Fibroblast of the aortic adventitia (primary cell): ENCODE measurements around the gene MED12L. TPM values are rescaled to one million over a fixed set of nuclear protein-coding genes. Genes with fewer than 3 reads are reported as not detected.
A peak's percentile ranks its signal among the peaks of the same experiment; 100 is the strongest.

ENCODE experiments used
- DNase-seq: peaks from one replicate; pipeline ENCODE4 v3.0.0-alpha.2; 2010; ENCODE audit warnings: low read depth
- H3K4me3 ChIP-seq: 2 replicates; pipeline ENCODE4 v1.5.1; 2011; ENCODE audit warnings: low read depth, mild to moderate bottlenecking, control low read depth, low read length, moderate library complexity
- CTCF ChIP-seq: IDR thresholded peaks from 2 replicates; pipeline ENCODE4 v1.5.1; 2011; ENCODE audit warnings: mild to moderate bottlenecking, low read length, control low read depth, inconsistent platforms; ENCODE audit not compliant: insufficient read depth
- total RNA-seq: library from RNA; depleted of rRNA; stranded (reverse); fragments of >200 nt; gene quantifications from 2 replicates; pipeline ENCODE4 v1.2.3, GENCODE V29; 2012; ENCODE audit warnings: low replicate concordance

MED12L gene
- total RNA-seq, 1 donor, result 0.72 TPM

GRCh38 chr3:151290673-151291072, 205.2 kb downstream of the MED12L start:
- peak; percentile 65 for TF ChIP-seq CTCF
- no peak overlapping the region for H3K4me3 ChIP-seq
- peak; percentile 79 for DNase-seq

GRCh38 chr3:151293127-151293526, 207.7 kb downstream of the MED12L start:
- TF ChIP-seq CTCF, result no peak
- no peak overlapping the region for H3K4me3 ChIP-seq
- no peak for DNase-seq

- no peak overlapping the region for H3K4me3 ChIP-seq
- TF ChIP-seq CTCF, result no peak
- DNase-seq, result no peak
Observed at GRCh38 chr3:151296226-151296625, 210.8 kb downstream of the MED12L start.

- TF ChIP-seq CTCF, result no peak
- DNase-seq, result no peak
- H3K4me3 ChIP-seq, result no peak overlapping the region
Observed at GRCh38 chr3:151297429-151297828, 212.0 kb downstream of the MED12L start.

- no peak for TF ChIP-seq CTCF
- H3K4me3 ChIP-seq, result no peak overlapping the region
- DNase-seq, result no peak
Observed at GRCh38 chr3:151299006-151299405, 213.5 kb downstream of the MED12L start.

GRCh38 chr3:151300539-151300938, 215.1 kb downstream of the MED12L start:
- no peak for DNase-seq
- no peak overlapping the region for H3K4me3 ChIP-seq
- no peak for TF ChIP-seq CTCF

GRCh38 chr3:151301787-151302186, 216.3 kb downstream of the MED12L start:
- no peak for TF ChIP-seq CTCF
- peak; percentile 69 for DNase-seq
- no peak overlapping the region for H3K4me3 ChIP-seq
